ENCODE measurements around the gene FAM3D.
"Not testable (repeated sequence)": the region's sequence is repeated elsewhere in the genome, so short reads cannot be mapped to it uniquely, and the experiment has no call there.

FAM3D gene

GRCh38 chr3:58666683-58667082 is at the start of gene FAM3D:
Gene FAM3D (minus strand): TSS chr3:58666774. CDS start chr3:58655563, 11,211 bp downstream.
- H3K4me3 Mint-ChIP-seq: no peak within 1 kb of the TSS
- peaks cover 3% of the 10 kb centered on the region for H3K36me3 Mint-ChIP-seq (ENCODE audit: insufficient read depth)
- no peaks in the 10 kb centered on the region for H3K9me3 Mint-ChIP-seq
- peaks cover 35% of the 10 kb centered on the region for H3K27me3 Mint-ChIP-seq
- H3K27ac Mint-ChIP-seq (ENCODE audit: low read depth): no peak within 1 kb of the TSS
- no peaks in the 10 kb centered on the region for H3K4me1 Mint-ChIP-seq
- no peak for DNase-seq (ENCODE audit: low spot score in 2 of 2)
- ATAC-seq (replicated peaks; ENCODE audit: extremely low read depth, poor library complexity, severe bottlenecking): no peak

DNA sequence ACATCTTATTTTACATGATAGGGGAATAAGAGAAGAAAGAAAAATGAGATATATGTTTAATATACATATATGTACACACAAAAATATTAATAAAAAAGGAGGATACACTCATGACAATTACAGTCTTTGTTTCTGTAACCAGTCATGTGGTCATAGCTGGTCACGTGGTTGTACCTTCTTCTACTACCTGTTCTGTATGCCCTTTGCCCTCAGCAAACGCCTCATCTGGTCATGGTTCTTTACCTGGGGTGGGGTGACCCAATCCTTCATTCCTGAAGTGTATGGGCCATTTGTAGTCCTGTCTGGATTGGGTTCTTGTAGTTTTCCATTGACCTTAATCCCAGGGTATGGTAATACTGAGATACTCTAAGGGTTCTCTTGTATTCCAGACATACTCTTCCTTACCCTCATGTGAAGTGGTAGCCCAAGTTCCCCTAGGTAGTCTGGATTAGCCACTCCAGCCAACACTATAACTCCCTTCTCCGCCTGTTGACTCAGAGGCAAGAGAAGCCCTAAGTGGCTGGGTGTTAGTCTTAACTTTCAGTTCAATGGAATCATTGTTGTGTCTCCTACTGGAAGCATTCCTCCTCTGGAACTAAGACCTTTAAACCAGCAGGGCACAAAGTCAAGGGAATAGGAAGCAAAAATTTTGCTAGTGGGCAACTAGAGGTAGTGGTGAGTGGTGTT is 47.3 kb upstream of the FAM3D start:
- no peaks in the 10 kb centered on the region for H3K4me1 Mint-ChIP-seq
- no peaks in the 10 kb centered on the region for H3K27me3 Mint-ChIP-seq
- H3K4me3 Mint-ChIP-seq: no peak overlapping the region
- H3K36me3 Mint-ChIP-seq (ENCODE audit: insufficient read depth): no peaks in the 10 kb centered on the region
- H3K9me3 Mint-ChIP-seq: no peaks in the 10 kb centered on the region
- H3K27ac Mint-ChIP-seq (ENCODE audit: low read depth): no peak overlapping the region
- ATAC-seq (replicated peaks; ENCODE audit: extremely low read depth, poor library complexity, severe bottlenecking): no peak
- no peak for DNase-seq (ENCODE audit: low spot score in 2 of 2)

- Mint-ChIP-seq H3K4me3 (no peak overlapping the region), H3K27me3 (peaks cover 7% of the 10 kb centered on the region), H3K9me3 (no peaks in the 10 kb centered on the region), H3K4me1 (no peaks in the 10 kb centered on the region), H3K36me3 (ENCODE audit: insufficient read depth) (no peaks in the 10 kb centered on the region), H3K27ac (ENCODE audit: low read depth) (no peak overlapping the region)
- ATAC-seq (replicated peaks; ENCODE audit: extremely low read depth, poor library complexity, severe bottlenecking) (no peak), DNase-seq (ENCODE audit: low spot score in 2 of 2) (no peak)
Measured at GRCh38 chr3:58711871-58712270, 45.3 kb upstream of the FAM3D start.

- not testable (repeated sequence) for ATAC-seq (replicated peaks; ENCODE audit: extremely low read depth, poor library complexity, severe bottlenecking)
Measured at GRCh38 chr3:58708983-58709382, 42.4 kb upstream of the FAM3D start.

DNA sequence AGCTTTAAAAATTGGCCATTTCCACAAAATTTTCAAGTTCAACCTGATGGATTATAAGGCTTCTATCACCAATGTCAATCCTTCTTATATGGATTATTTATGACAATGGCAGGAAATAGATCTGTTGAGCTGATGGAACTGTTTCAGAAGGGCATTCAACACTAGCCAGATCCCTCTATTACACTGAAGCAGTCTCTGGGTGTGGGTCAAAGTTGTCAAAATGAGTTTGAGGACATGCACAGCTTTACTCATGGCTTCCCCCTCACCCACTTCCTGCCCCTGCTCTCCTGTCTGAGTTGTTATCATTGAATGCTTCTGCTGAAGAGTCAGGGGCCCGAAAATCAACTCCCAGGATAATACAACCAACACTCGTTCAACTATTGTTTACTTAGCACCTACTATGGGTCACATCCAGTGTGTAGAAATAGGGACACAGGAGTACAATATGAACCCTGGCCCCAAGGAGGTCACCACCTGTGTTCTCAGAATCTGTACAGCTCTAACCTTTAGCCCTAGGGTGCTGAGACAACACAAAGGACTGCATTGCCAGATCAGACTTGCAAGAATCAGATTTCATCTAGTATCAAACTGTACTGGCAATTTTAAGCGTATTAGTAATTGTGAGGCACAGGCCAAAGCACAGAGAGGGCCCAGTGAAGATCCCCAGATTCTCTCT is 41.7 kb upstream of the FAM3D start:
- ATAC-seq (replicated peaks; ENCODE audit: extremely low read depth, poor library complexity, severe bottlenecking): no peak
- no peak for DNase-seq (ENCODE audit: low spot score in 2 of 2)
- Mint-ChIP-seq H3K9me3 (no peaks in the 10 kb centered on the region), H3K4me1 (no peaks in the 10 kb centered on the region), H3K27me3 (peaks cover 10% of the 10 kb centered on the region), H3K36me3 (ENCODE audit: insufficient read depth) (no peaks in the 10 kb centered on the region), H3K4me3 (no peak overlapping the region), H3K27ac (ENCODE audit: low read depth) (no peak overlapping the region)

More at GRCh38 chr3:58708983-58709382, 42.4 kb upstream of the FAM3D start:
- not testable (repeated sequence) for H3K4me3 Mint-ChIP-seq; H3K4me1 Mint-ChIP-seq; DNase-seq (ENCODE audit: low spot score in 2 of 2); H3K36me3 Mint-ChIP-seq (ENCODE audit: insufficient read depth); H3K9me3 Mint-ChIP-seq; H3K27ac Mint-ChIP-seq (ENCODE audit: low read depth)
- peaks cover 10% of the 10 kb centered on the region for H3K27me3 Mint-ChIP-seq

DNA sequence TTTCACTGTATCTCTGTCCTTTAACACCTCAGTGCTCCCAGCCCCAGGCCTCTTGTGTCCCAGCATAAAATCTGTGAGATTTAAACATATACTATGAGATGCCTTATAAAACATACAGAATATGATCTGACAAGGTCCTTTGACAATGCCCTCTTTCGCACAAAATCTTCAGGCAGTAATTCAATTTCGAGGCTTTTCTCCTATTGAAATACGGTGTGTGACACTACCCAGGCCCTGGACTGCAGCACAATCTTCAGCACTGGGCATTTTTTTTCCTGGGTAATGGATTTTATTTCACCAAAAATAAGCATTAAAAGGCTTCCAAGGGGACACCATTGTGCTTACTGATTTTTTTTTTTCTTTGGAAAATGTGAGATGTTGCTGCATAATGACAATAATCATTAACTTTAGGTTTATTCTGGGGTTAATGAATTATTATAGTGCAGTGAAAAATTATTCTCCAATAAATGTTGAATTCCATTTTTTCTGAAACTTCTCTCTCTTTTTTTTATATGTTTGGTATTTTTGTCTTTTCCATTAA is 40.9 kb upstream of the FAM3D start:
- no peaks in the 10 kb centered on the region for H3K36me3 Mint-ChIP-seq (ENCODE audit: insufficient read depth)
- H3K9me3 Mint-ChIP-seq: no peaks in the 10 kb centered on the region
- DNase-seq (ENCODE audit: low spot score in 2 of 2): no peak
- H3K27me3 Mint-ChIP-seq: peaks cover 10% of the 10 kb centered on the region
- no peak overlapping the region for H3K27ac Mint-ChIP-seq (ENCODE audit: low read depth)
- no peak for ATAC-seq (replicated peaks; ENCODE audit: extremely low read depth, poor library complexity, severe bottlenecking)
- no peak overlapping the region for H3K4me3 Mint-ChIP-seq
- no peaks in the 10 kb centered on the region for H3K4me1 Mint-ChIP-seq

DNA sequence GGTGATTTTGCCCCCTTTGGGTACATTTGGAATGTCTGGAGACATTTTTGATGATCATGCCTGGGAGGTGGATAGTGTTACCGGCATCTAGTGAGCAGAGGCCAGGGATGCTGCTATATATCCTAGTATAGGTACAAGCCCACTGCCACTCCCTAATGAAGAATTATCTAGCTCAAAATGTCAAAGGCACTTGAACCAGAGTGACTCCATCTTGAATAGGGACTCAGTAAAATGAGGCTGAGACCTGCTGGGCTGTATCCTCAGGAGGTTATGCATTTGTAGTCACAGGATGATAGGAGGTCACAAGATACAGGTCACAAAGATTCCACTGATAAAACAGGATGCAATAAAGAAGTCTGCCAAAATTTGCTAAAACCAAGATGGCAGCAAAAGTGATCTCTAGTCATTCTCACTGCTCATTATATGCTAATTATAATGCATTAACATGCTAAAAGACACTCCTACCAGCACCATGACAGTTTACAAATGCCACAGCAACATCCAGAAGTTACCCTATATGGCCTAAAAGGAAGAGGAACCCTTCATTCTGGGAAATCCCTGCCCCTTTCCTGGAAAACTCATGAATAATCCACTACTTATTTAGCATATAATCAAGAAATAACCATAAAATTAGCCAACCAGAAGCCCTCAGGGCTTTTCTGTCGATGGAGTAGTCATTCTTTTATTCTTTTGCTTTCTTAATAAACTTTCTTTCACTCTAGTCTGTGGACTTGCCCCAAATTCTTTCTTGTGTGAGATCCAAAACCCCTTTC is 40.0 kb upstream of the FAM3D start:
- no peak overlapping the region for H3K4me3 Mint-ChIP-seq
- H3K36me3 Mint-ChIP-seq (ENCODE audit: insufficient read depth): no peaks in the 10 kb centered on the region
- no peaks in the 10 kb centered on the region for H3K4me1 Mint-ChIP-seq
- ATAC-seq (replicated peaks; ENCODE audit: extremely low read depth, poor library complexity, severe bottlenecking) (no peak), DNase-seq (ENCODE audit: low spot score in 2 of 2) (no peak)
- no peaks in the 10 kb centered on the region for H3K9me3 Mint-ChIP-seq
- no peak overlapping the region for H3K27ac Mint-ChIP-seq (ENCODE audit: low read depth)
- peaks cover 10% of the 10 kb centered on the region for H3K27me3 Mint-ChIP-seq

DNA sequence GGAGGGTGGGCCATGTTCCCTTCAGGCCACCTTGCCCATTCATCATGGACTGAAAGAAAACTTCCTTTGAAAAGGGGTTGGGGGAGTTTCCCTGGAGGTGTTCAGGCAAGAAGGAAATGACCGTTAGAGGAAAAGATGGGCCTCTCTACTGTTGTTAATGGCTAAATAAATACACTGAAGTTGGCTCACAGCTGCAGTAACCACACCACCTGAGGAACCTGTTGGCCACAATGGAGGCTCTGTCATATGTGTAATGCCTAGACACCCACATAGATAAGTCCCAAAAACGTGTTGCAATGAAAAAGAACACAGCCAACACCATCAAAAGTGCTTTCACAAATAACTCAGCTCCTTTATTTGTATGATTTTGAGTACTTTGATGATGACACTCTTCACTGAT is 38.2 kb upstream of the FAM3D start:
- Mint-ChIP-seq H3K27me3 (peaks cover 10% of the 10 kb centered on the region), H3K27ac (ENCODE audit: low read depth) (no peak overlapping the region), H3K9me3 (no peaks in the 10 kb centered on the region), H3K4me3 (no peak overlapping the region), H3K36me3 (ENCODE audit: insufficient read depth) (no peaks in the 10 kb centered on the region), H3K4me1 (no peaks in the 10 kb centered on the region)
- ATAC-seq (replicated peaks; ENCODE audit: extremely low read depth, poor library complexity, severe bottlenecking) (no peak), DNase-seq (ENCODE audit: low spot score in 2 of 2) (no peak)

GRCh38 chr3:58704304-58704703 is 37.7 kb upstream of the FAM3D start:
- not testable (repeated sequence) for H3K36me3 Mint-ChIP-seq (ENCODE audit: insufficient read depth); H3K4me3 Mint-ChIP-seq; H3K27ac Mint-ChIP-seq (ENCODE audit: low read depth); ATAC-seq (replicated peaks; ENCODE audit: extremely low read depth, poor library complexity, severe bottlenecking); H3K9me3 Mint-ChIP-seq; DNase-seq (ENCODE audit: low spot score in 2 of 2); H3K4me1 Mint-ChIP-seq
- H3K27me3 Mint-ChIP-seq: peaks cover 10% of the 10 kb centered on the region

GRCh38 chr3:58698246-58698645 is 31.7 kb upstream of the FAM3D start:
- Mint-ChIP-seq H3K27me3 (no peaks in the 10 kb centered on the region), H3K9me3 (no peaks in the 10 kb centered on the region), H3K4me1 (no peaks in the 10 kb centered on the region), H3K27ac (ENCODE audit: low read depth) (no peak overlapping the region), H3K4me3 (no peak overlapping the region), H3K36me3 (ENCODE audit: insufficient read depth) (no peaks in the 10 kb centered on the region)
- DNase-seq (ENCODE audit: low spot score in 2 of 2) (no peak), ATAC-seq (replicated peaks; ENCODE audit: extremely low read depth, poor library complexity, severe bottlenecking) (no peak)

DNA sequence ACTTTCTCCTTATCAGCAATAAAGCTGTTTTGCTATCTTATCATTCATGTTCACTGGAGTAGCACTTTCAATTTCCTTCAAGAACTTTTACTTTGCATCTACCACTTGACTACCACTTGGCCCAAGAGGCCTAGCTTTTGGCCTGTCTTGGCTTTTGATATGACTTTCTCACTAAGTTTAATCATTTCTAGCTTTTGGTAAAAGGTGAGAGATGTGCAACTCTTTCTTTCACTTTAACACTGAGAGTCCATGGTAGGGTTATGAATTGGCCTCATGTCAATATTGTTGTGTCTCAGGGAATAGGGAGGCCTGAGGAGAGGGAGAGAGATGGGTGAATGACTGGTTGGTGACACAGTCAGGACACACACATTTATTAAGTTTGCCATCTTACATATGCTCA is 31.0 kb upstream of the FAM3D start:
- ATAC-seq (replicated peaks; ENCODE audit: extremely low read depth, poor library complexity, severe bottlenecking) (no peak), DNase-seq (ENCODE audit: low spot score in 2 of 2) (no peak)
- Mint-ChIP-seq H3K27ac (ENCODE audit: low read depth) (no peak overlapping the region), H3K9me3 (no peaks in the 10 kb centered on the region), H3K27me3 (no peaks in the 10 kb centered on the region), H3K36me3 (ENCODE audit: insufficient read depth) (no peaks in the 10 kb centered on the region), H3K4me1 (no peaks in the 10 kb centered on the region), H3K4me3 (no peak overlapping the region)

- not testable (repeated sequence) for H3K27me3 Mint-ChIP-seq; ATAC-seq (replicated peaks; ENCODE audit: extremely low read depth, poor library complexity, severe bottlenecking); H3K27ac Mint-ChIP-seq (ENCODE audit: low read depth); H3K9me3 Mint-ChIP-seq; H3K4me3 Mint-ChIP-seq; H3K36me3 Mint-ChIP-seq (ENCODE audit: insufficient read depth); H3K4me1 Mint-ChIP-seq; DNase-seq (ENCODE audit: low spot score in 2 of 2)
Measured at GRCh38 chr3:58696813-58697212, 30.2 kb upstream of the FAM3D start.
